GM12865 (cell line): ENCODE data around the gene HYAL3.
"Not testable (repeated sequence)": the region's sequence is repeated elsewhere in the genome, so short reads cannot be mapped to it uniquely, and the experiment has no call there.

Experiments
- DNase-seq: peaks from one replicate; pipeline ENCODE4 v3.0.0; 2010; ENCODE audit warnings: low read depth
- H3K4me3 ChIP-seq: 2 replicates; pipeline ENCODE4 v1.5.1; 2011; ENCODE audit warnings: mild to moderate bottlenecking, low read depth, low read length, control low read depth
- TF ChIP-seq, protein P1 (sequence below): IDR thresholded peaks from 2 replicates; pipeline ENCODE4 v1.5.1; 2011; ENCODE audit warnings: low read length, control low read depth, low read depth, inconsistent platforms; ENCODE audit not compliant: insufficient read depth; ENCODE audit errors: missing control alignments

HYAL3 gene

GRCh38 chr3:50288387-50289007, 10.7 kb downstream of the HYAL3 start:
- DNase-seq: no peak
- TF ChIP-seq, protein P1, sequence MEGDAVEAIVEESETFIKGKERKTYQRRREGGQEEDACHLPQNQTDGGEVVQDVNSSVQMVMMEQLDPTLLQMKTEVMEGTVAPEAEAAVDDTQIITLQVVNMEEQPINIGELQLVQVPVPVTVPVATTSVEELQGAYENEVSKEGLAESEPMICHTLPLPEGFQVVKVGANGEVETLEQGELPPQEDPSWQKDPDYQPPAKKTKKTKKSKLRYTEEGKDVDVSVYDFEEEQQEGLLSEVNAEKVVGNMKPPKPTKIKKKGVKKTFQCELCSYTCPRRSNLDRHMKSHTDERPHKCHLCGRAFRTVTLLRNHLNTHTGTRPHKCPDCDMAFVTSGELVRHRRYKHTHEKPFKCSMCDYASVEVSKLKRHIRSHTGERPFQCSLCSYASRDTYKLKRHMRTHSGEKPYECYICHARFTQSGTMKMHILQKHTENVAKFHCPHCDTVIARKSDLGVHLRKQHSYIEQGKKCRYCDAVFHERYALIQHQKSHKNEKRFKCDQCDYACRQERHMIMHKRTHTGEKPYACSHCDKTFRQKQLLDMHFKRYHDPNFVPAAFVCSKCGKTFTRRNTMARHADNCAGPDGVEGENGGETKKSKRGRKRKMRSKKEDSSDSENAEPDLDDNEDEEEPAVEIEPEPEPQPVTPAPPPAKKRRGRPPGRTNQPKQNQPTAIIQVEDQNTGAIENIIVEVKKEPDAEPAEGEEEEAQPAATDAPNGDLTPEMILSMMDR: no peak
- H3K4me3 ChIP-seq: no peak overlapping the region

- TF ChIP-seq, protein P1: no peak
- no peak overlapping the region for H3K4me3 ChIP-seq
- no peak for DNase-seq
Observed at GRCh38 chr3:50287262-50287661, 11.9 kb downstream of the HYAL3 start.

GRCh38 chr3:50286322-50287227, 12.6 kb downstream of the HYAL3 start:
- no peak overlapping the region for H3K4me3 ChIP-seq
- no peak for DNase-seq
- TF ChIP-seq, protein P1: no peak

DNA sequence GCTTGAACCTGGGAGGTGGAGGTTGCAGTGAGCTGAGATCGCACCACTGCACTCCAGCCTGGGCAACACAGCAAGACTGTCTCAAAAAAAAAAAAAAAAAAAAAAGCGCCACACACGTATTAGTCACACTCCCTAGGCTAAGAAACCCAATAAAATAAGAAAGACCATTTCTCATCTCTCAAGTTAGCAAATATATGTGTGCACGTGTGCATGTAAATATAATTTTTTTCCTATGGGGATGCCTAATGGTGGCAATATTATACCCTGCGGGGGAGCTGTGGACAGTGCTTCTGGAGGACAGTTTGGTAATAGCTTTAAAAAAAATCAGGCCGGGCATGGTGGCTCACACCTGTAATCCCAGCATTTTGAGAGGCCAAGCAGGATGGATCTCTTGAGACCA, 15.1 kb downstream of the HYAL3 start:
- DNase-seq, H3K4me3 ChIP-seq: not testable (repeated sequence)

DNA sequence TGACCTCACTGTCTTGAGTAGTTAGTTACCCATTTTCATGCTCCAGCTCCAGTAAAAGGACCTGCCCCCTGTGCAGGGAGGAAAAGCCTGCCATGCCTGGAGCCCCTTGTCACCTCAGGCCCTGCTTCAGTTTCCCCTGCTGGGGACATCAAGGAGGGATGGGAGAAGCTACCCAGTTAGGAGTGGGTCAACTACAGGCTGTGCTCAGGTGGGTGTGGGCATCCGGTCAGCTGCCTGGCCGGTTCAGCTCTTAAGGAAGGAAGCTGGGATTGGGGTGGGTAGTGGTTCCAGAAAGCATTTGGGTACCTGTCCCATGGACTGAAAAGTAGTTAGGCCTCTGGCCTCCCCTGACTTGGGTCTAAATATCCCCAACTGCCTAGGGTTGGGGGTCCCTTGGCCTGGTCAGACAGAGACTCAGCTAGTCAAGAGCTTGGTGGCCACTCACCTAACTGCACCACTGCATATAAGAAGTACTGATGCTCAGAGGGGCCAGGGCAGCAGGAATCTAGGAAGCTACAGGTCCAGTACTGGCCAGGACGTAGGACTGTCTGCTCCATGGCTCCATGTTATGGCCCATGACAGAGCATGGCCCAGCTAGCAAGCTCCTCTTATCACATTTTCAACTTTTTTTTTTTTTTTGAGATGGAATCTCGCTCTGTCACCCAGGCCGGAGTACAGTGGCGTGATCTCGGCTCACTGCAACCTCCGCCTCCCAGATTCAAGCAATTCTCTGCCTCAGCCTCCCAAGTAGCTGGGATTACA, 19.8 kb downstream of the HYAL3 start:
- TF ChIP-seq, protein P1: no peak
- no peak for DNase-seq
- no peak overlapping the region for H3K4me3 ChIP-seq

GRCh38 chr3:50278880-50279224, 20.4 kb downstream of the HYAL3 start, which contains the start of gene LSMEM2:
TSS of gene LSMEM2 (plus strand) at chr3:50279087. CDS start at chr3:50279114, 27 bp downstream.
- DNase-seq: no peak
- H3K4me3 ChIP-seq: no peak within 1 kb of the TSS
- TF ChIP-seq, protein P1: no peak
